RWPE1 (cell line): ENCODE results near the gene CDK7.

Source experiments
- CTCF ChIA-PET: fragments of 350-600 bp; sonication (Branson Sonifier 250); formaldehyde crosslinking; extraction: SDS; loops from one replicate; lab custom pipeline; 2021; lab: Yijun Ruan, JAX
- POLR2A ChIA-PET: fragments of 400-600 bp; formaldehyde crosslinking; extraction: SDS; loops from one replicate; lab custom pipeline; 2020; ENCODE audit warnings: antibody characterized with exemption; ENCODE audit not compliant: low non-redundant PET; lab: Yijun Ruan, JAX
- DNase-seq: peaks from one replicate; pipeline ENCODE4 v3.0.0; 2012; ENCODE audit warnings: low spot score
- H3K27ac ChIP-seq: fragments of 450-650 bp; 2 replicates; pipeline ENCODE4 v1.5.1; 2017
- TF ChIP-seq, protein P1 (sequence below): fragments of 450-650 bp; conservative IDR thresholded peaks from 2 replicates; pipeline ENCODE4 v1.5.1; 2017; ENCODE audit warnings: low read depth, mild to moderate bottlenecking

CDK7 gene

DNA sequence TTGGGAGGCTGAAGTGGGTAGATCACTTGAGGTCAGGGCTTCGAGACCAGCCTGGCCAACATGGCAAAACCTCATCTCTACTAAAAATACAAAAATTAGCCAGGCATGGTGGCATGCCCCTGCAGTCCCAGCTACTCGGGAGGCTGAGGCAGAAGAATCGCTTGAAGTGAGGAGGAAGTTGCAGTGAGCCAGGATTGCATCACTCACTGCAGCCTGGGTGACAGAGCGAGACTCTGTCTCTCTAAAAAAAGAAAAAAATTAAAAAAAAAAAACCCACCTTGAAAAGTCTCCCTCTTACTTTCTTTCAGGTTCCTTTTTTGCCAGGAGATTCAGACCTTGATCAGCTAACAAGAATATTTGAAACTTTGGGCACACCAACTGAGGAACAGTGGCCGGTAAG is 34.2 kb downstream of the CDK7 start:
- CTCF ChIA-PET: no interaction called here
- H3K27ac ChIP-seq: no peak overlapping the region
- no peak for DNase-seq
- POLR2A ChIA-PET: no interaction called here
- TF ChIP-seq, protein P1, sequence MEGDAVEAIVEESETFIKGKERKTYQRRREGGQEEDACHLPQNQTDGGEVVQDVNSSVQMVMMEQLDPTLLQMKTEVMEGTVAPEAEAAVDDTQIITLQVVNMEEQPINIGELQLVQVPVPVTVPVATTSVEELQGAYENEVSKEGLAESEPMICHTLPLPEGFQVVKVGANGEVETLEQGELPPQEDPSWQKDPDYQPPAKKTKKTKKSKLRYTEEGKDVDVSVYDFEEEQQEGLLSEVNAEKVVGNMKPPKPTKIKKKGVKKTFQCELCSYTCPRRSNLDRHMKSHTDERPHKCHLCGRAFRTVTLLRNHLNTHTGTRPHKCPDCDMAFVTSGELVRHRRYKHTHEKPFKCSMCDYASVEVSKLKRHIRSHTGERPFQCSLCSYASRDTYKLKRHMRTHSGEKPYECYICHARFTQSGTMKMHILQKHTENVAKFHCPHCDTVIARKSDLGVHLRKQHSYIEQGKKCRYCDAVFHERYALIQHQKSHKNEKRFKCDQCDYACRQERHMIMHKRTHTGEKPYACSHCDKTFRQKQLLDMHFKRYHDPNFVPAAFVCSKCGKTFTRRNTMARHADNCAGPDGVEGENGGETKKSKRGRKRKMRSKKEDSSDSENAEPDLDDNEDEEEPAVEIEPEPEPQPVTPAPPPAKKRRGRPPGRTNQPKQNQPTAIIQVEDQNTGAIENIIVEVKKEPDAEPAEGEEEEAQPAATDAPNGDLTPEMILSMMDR: no peak

DNA sequence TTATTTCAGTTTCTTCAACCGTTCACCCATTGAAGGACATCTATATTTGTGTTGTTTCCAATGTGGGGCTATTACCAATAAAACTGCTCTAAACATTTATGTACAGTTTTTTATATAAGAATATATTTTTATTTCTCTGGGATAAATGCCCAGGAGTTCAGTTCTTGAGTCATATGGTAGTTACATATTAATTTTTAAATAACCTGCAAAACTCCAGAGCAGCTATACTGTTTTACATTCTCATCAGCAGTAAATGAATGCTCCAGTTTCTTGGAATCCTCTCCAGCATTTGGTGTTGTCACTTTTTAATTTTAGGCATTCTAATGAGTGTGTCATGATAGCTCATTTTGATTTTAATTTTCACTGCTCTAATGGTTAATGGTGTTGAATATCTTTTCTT is 36.2 kb downstream of the CDK7 start:
- H3K27ac ChIP-seq: no peak overlapping the region
- ChIA-PET CTCF (no interaction called here), POLR2A (interaction anchor here (0.6 to 0.9 kb wide), 3 partner anchors 8 to 145 kb away, joined by 3 read pairs; no protein-coding TSS in a partner anchor)
- TF ChIP-seq, protein P1: no peak
- DNase-seq: no peak

DNA sequence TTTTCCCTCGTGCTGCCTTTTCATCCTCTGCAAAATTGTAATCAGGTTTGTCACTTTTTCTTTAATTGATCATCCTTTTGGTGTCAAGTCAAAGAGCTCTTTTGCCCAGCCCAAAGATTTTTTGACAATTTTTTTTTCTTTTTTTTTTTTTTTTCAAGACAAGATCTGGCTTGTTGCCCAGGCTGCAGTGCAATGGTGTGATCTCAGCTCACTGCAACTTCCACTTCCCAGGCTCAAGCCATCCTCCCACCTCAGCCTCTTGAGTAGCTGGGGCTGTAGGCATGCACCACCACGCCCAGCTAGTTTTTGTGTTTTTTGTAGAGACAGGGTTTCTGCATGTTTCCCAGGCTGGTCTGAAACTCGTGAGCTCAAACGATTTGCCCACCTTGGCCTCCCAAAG is 36.7 kb downstream of the CDK7 start:
- ChIA-PET POLR2A (interaction anchor here (0.6 to 0.9 kb wide), 3 partner anchors 8 to 144 kb away, joined by 3 read pairs; no protein-coding TSS in a partner anchor), CTCF (no interaction called here)
- no peak for DNase-seq
- peak overlapping the region; percentile 61 for H3K27ac ChIP-seq
- TF ChIP-seq, protein P1: no peak

DNA sequence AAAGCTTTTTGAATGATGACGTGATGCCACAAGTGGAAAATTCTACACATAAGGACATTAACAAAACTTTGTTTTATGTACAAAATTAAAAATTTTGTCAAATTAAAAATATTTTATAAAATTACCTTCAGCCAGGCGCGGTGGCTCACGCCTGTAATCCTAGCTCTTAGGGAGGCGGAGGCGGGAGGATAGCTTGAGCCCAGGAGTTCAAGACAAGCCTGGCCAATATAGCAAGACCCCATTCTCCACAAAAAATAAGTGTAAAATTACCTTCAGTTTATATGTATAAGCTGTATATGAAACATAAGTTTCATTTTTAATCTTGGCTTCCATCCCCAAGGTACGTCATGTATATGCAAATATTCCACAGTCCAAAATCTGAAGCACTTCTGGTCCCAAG is 40.9 kb downstream of the CDK7 start:
- TF ChIP-seq, protein P1: no peak
- no peak overlapping the region for H3K27ac ChIP-seq
- CTCF ChIA-PET: interaction anchor here (0.6 kb wide), 1 partner anchor 104 kb away, joined by 3 read pairs; no protein-coding TSS in a partner anchor
- no peak for DNase-seq
- POLR2A ChIA-PET: no interaction called here

DNA sequence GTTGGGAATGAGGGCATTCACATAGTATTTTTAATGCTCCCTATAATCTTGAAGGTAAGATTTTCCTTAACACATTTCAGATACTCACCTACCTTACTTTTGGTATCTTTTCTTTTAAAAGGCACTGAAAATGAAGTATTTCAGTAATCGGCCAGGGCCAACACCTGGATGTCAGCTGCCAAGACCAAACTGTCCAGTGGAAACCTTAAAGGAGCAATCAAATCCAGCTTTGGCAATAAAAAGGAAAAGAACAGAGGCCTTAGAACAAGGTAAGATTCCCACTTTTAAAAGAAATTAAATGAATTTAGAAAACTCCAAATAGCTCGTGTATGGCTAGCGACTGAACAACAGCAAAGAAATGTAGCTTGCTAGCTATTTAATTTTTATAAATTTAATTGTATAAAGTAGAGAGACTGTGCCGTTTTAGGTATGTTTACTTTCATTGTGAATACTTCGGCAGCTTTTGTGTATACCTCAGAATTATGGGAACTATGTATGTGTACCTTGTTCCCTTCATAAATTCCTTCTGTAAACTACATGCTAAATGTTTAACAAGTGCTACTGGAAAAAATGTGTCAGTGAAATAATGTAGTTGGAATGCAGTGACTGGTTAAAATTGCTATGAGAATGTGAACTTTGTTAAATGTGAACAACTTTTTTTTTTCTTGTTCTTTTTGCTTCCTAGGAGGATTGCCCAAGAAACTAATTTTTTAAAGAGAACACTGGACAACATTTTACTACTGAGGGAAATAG is 41.9 kb downstream of the CDK7 start:
- ChIA-PET CTCF (interaction anchor here (0.9 kb wide), 1 partner anchor 10 kb away, joined by 3 read pairs; no protein-coding TSS in a partner anchor), POLR2A (no interaction called here)
- DNase-seq: no peak
- H3K27ac ChIP-seq: no peak overlapping the region
- TF ChIP-seq, protein P1: no peak

DNA sequence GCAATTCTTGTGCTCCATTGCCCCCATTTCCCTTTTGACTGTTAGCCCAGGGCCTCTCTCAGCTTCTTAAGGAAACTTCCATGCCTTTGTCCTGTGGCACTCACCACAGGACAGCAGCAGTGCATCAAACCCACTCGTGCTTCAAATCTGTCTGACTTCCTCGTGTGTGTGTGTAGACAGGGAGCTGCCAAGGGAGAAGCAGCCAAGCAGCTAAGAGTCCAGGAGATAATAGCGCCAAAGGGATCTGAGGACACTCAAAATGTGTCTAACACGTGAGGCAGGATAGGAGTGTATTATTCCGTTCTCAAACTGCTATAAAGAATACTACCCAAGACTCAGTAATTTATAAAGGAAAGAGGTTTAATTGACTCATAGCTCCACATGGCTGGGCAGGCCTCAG is 44.8 kb downstream of the CDK7 start:
- H3K27ac ChIP-seq: no peak overlapping the region
- CTCF ChIA-PET: no interaction called here
- POLR2A ChIA-PET: no interaction called here
- TF ChIP-seq, protein P1: no peak
- DNase-seq: no peak
